Stimulated activated naive B cell treated with anti-CD40 and anti-IgM and Interleukin-4, amounts not matched to agents 10 μg/mL and 1 μg/mL and 100 μg/mL, for 72 hours (primary cell): Measurements from ENCODE around the gene WDR81.
"Not testable (repeated sequence)": the region's sequence is repeated elsewhere in the genome, so short reads cannot be mapped to it uniquely, and the experiment has no call there.

Experiments used
- ATAC-seq, 2 donors: fragments of 150-1000 bp; cut with Tn5 transposase; replicated peaks; 2 replicates each; pipeline ENCODE4 v1.10.0; 2021; ENCODE audit warnings: moderate library complexity in 1 of 2
- DNase-seq: peaks from one replicate; pipeline ENCODE4 v3.0.0; 2021
- H3K27ac Mint-ChIP-seq: one replicate; pipeline ENCODE4 v1.8.0; 2022; ENCODE audit warnings: mild to moderate bottlenecking, mixed read lengths
- H3K27me3 Mint-ChIP-seq, 2 donors: one replicate each; pipeline ENCODE4 v1.8.0; 2022; ENCODE audit warnings: mixed read lengths in 2 of 2
- H3K36me3 Mint-ChIP-seq, 2 donors: one replicate each; pipeline ENCODE4 v1.8.0; 2022; ENCODE audit warnings: mixed read lengths in 2 of 2, mild to moderate bottlenecking in 1 of 2
- H3K4me1 Mint-ChIP-seq, 2 donors: one replicate each; pipeline ENCODE4 v1.8.0; 2022; ENCODE audit warnings: mixed read lengths in 2 of 2, mild to moderate bottlenecking in 1 of 2
- H3K4me3 Mint-ChIP-seq, 2 donors: one replicate each; pipeline ENCODE4 v1.8.0; 2022; ENCODE audit warnings: mild to moderate bottlenecking in 2 of 2, mixed read lengths in 2 of 2, moderate library complexity in 1 of 2
- H3K9me3 Mint-ChIP-seq, 2 donors: one replicate each; pipeline ENCODE4 v1.8.0; 2022; ENCODE audit warnings: mixed read lengths in 2 of 2, mild to moderate bottlenecking in 1 of 2

Gene WDR81

GRCh38 chr17:1762901-1763898 is 38.7 kb downstream of the WDR81 start:
- H3K27me3 Mint-ChIP-seq, result peaks cover 0 to 5% of the 10 kb centered on the region in 2 donors
- H3K4me3 Mint-ChIP-seq, result peak overlapping the region in 1 of 2 donors; percentile 29
- ATAC-seq (peak; percentile 81 to 82), DNase-seq (no peak)
- H3K9me3 Mint-ChIP-seq, result no peaks in the 10 kb centered on the region
- H3K27ac Mint-ChIP-seq, result peak overlapping the region; percentile 51
- H3K36me3 Mint-ChIP-seq, result no peaks in the 10 kb centered on the region
- peaks cover 31 to 33% of the 10 kb centered on the region in 2 donors for H3K4me1 Mint-ChIP-seq

GRCh38 chr17:1764284-1764683 is 39.8 kb downstream of the WDR81 start:
- Mint-ChIP-seq H3K36me3 (no peaks in the 10 kb centered on the region), H3K4me1 (peaks cover 26 to 34% of the 10 kb centered on the region in 2 donors), H3K4me3 (peak overlapping the region in 1 of 2 donors; percentile 9), H3K27me3 (no peaks in the 10 kb centered on the region), H3K9me3 (no peaks in the 10 kb centered on the region), H3K27ac (peak overlapping the region; percentile 43)
- DNase-seq (no peak), ATAC-seq (peak; percentile 66 to 73)

GRCh38 chr17:1764705-1765104 is 40.2 kb downstream of the WDR81 start:
- H3K9me3 Mint-ChIP-seq, H3K36me3 Mint-ChIP-seq, H3K27me3 Mint-ChIP-seq, DNase-seq, ATAC-seq: not testable (repeated sequence)
- H3K4me1 Mint-ChIP-seq, result peaks cover 31 to 38% of the 10 kb centered on the region in 2 donors
- peak overlapping the region; percentile 43 for H3K27ac Mint-ChIP-seq
- H3K4me3 Mint-ChIP-seq, result peak overlapping the region in 1 of 2 donors; percentile 9

- ATAC-seq, result no peak
- Mint-ChIP-seq H3K27ac (no peak overlapping the region), H3K9me3 (no peaks in the 10 kb centered on the region), H3K27me3 (no peaks in the 10 kb centered on the region), H3K4me1 (peaks cover 36 to 47% of the 10 kb centered on the region in 2 donors), H3K4me3 (no peak overlapping the region), H3K36me3 (no peaks in the 10 kb centered on the region)
- no peak for DNase-seq
Observed at GRCh38 chr17:1765576-1765975, 41.1 kb downstream of the WDR81 start.

GRCh38 chr17:1766382-1767135 is 42.1 kb downstream of the WDR81 start:
- no peak overlapping the region for H3K27ac Mint-ChIP-seq
- no peak overlapping the region for H3K4me3 Mint-ChIP-seq
- no peaks in the 10 kb centered on the region for H3K9me3 Mint-ChIP-seq
- H3K27me3 Mint-ChIP-seq, result no peaks in the 10 kb centered on the region
- DNase-seq (no peak), ATAC-seq (no peak)
- H3K4me1 Mint-ChIP-seq, result peaks cover 42 to 56% of the 10 kb centered on the region in 2 donors
- no peaks in the 10 kb centered on the region for H3K36me3 Mint-ChIP-seq

- DNase-seq, result no peak
- Mint-ChIP-seq H3K27me3 (no peaks in the 10 kb centered on the region), H3K4me1 (peaks cover 39 to 55% of the 10 kb centered on the region in 2 donors), H3K36me3 (no peaks in the 10 kb centered on the region), H3K27ac (no peak overlapping the region), H3K4me3 (no peak overlapping the region), H3K9me3 (no peaks in the 10 kb centered on the region)
- no peak for ATAC-seq
Observed at GRCh38 chr17:1767358-1767757, 42.9 kb downstream of the WDR81 start.

GRCh38 chr17:1769822-1770477 is 45.4 kb downstream of the WDR81 start:
- Mint-ChIP-seq H3K9me3 (no peaks in the 10 kb centered on the region), H3K27me3 (no peaks in the 10 kb centered on the region), H3K4me1 (peaks cover 26 to 42% of the 10 kb centered on the region in 2 donors), H3K4me3 (peak overlapping the region; percentile 9 to 60), H3K36me3 (peaks cover 0 to 1% of the 10 kb centered on the region in 2 donors), H3K27ac (peak overlapping the region; percentile 26)
- DNase-seq, result no peak
- peak; percentile 55 to 68 for ATAC-seq

GRCh38 chr17:1773000-1773695 is 48.6 kb downstream of the WDR81 start:
- Mint-ChIP-seq H3K4me1 (peaks cover 20 to 34% of the 10 kb centered on the region in 2 donors), H3K27ac (peak overlapping the region; percentile 74)
- ATAC-seq, result peak in 1 of 2 donors; percentile 28
- not testable (repeated sequence) for H3K4me3 Mint-ChIP-seq, H3K9me3 Mint-ChIP-seq, DNase-seq, H3K36me3 Mint-ChIP-seq, H3K27me3 Mint-ChIP-seq

- H3K9me3 Mint-ChIP-seq, result no peaks in the 10 kb centered on the region
- no peak overlapping the region for H3K4me3 Mint-ChIP-seq
- peaks cover 20 to 34% of the 10 kb centered on the region in 2 donors for H3K4me1 Mint-ChIP-seq
- DNase-seq (no peak), ATAC-seq (no peak)
- H3K27me3 Mint-ChIP-seq, result no peaks in the 10 kb centered on the region
- peaks cover 10% of the 10 kb centered on the region in 2 donors for H3K36me3 Mint-ChIP-seq
- peak overlapping the region; percentile 59 for H3K27ac Mint-ChIP-seq
Observed at GRCh38 chr17:1773696-1774181, 49.2 kb downstream of the WDR81 start.

GRCh38 chr17:1774390-1775176 is 50.1 kb downstream of the WDR81 start:
- peak overlapping the region; percentile 59 for H3K27ac Mint-ChIP-seq
- ATAC-seq (no peak), DNase-seq (no peak)
- H3K36me3 Mint-ChIP-seq, result peaks cover 10% of the 10 kb centered on the region in 2 donors
- no peak overlapping the region for H3K4me3 Mint-ChIP-seq
- H3K27me3 Mint-ChIP-seq, result no peaks in the 10 kb centered on the region
- H3K9me3 Mint-ChIP-seq, result no peaks in the 10 kb centered on the region
- peaks cover 16 to 30% of the 10 kb centered on the region in 2 donors for H3K4me1 Mint-ChIP-seq

GRCh38 chr17:1776328-1776727 is 51.8 kb downstream of the WDR81 start:
- DNase-seq, result no peak
- Mint-ChIP-seq H3K9me3 (no peaks in the 10 kb centered on the region), H3K4me1 (peaks cover 4 to 13% of the 10 kb centered on the region in 2 donors)

GRCh38 chr17:1776857-1777256 is 52.4 kb downstream of the WDR81 start:
- H3K4me3 Mint-ChIP-seq, result no peak overlapping the region
- no peaks in the 10 kb centered on the region for H3K9me3 Mint-ChIP-seq
- no peak for ATAC-seq
- peaks cover 3 to 10% of the 10 kb centered on the region in 2 donors for H3K4me1 Mint-ChIP-seq
- no peaks in the 10 kb centered on the region for H3K27me3 Mint-ChIP-seq
- H3K36me3 Mint-ChIP-seq, result peaks cover 11 to 15% of the 10 kb centered on the region in 2 donors
- peak overlapping the region; percentile 3 for H3K27ac Mint-ChIP-seq
- DNase-seq, result no peak

More at GRCh38 chr17:1776328-1776727, 51.8 kb downstream of the WDR81 start:
- Mint-ChIP-seq H3K27ac (no peak overlapping the region), H3K4me3 (no peak overlapping the region), H3K27me3 (no peaks in the 10 kb centered on the region), H3K36me3 (peaks cover 10 to 13% of the 10 kb centered on the region in 2 donors)
- ATAC-seq, result no peak
